ENCODE data around the gene HOXC9.

HOXC9 gene

GRCh38 chr12:53955036-53955775 lies 44.8 kb upstream of the HOXC9 start:
- Histone ChIP-seq H3K9me3 (ENCODE audit: control insufficient read depth, low read length) (no peaks in the 10 kb centered on the region), H3K9ac (no peak overlapping the region), H2AFZ (no peak overlapping the region), H3K4me2 (ENCODE audit: low read length) (no peak overlapping the region), H3K36me3 (ENCODE audit: control insufficient read depth, insufficient read depth, low read length) (no peaks in the 10 kb centered on the region), H3K4me3 (ENCODE audit: low read depth, low read length) (no peak overlapping the region), H3K27me3 (ENCODE audit: control insufficient read depth, insufficient read depth, low read length) (peaks cover 30% of the 10 kb centered on the region), H3K4me1 (no peaks in the 10 kb centered on the region), H3K27ac (no peak overlapping the region), H3K79me2 (no peaks in the 10 kb centered on the region)
- TF ChIP-seq, protein P1, sequence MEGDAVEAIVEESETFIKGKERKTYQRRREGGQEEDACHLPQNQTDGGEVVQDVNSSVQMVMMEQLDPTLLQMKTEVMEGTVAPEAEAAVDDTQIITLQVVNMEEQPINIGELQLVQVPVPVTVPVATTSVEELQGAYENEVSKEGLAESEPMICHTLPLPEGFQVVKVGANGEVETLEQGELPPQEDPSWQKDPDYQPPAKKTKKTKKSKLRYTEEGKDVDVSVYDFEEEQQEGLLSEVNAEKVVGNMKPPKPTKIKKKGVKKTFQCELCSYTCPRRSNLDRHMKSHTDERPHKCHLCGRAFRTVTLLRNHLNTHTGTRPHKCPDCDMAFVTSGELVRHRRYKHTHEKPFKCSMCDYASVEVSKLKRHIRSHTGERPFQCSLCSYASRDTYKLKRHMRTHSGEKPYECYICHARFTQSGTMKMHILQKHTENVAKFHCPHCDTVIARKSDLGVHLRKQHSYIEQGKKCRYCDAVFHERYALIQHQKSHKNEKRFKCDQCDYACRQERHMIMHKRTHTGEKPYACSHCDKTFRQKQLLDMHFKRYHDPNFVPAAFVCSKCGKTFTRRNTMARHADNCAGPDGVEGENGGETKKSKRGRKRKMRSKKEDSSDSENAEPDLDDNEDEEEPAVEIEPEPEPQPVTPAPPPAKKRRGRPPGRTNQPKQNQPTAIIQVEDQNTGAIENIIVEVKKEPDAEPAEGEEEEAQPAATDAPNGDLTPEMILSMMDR (IDR thresholded peaks at IDR 0.05) = no peak

DNA sequence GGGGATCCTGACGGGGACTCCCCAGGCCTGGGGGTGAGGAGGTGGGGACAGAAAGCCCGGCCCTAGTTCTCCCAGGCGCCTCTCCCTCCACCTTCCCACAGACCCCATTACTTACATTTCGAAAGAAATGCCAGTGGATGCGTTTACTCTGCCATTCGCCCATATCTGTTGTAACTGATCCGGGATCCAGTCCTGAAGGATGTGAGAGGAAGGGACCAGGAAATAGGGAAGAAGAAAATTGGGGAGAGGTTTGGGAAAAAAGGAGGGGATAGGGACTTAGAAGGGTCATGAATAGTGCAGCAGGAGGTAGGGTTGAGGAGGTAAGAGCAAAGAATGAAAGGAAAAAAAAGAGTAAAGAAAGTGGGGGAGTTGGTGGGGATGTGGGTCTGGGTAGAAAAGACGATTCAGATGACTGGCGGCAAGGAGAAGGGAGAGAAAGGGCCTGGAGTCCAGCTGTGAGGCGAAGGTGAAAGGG lies 44.1 kb upstream of the HOXC9 start:
- no peaks in the 10 kb centered on the region for H3K4me1 ChIP-seq
- H3K27me3 ChIP-seq (ENCODE audit: control insufficient read depth, insufficient read depth, low read length) = peaks cover 29% of the 10 kb centered on the region
- H3K36me3 ChIP-seq (ENCODE audit: control insufficient read depth, insufficient read depth, low read length) = no peaks in the 10 kb centered on the region

GRCh38 chr12:53956251-53956887 lies 43.6 kb upstream of the HOXC9 start:
- Histone ChIP-seq H3K27ac (no peak overlapping the region), H3K4me2 (ENCODE audit: low read length) (no peak overlapping the region), H3K36me3 (ENCODE audit: control insufficient read depth, insufficient read depth, low read length) (no peaks in the 10 kb centered on the region), H3K79me2 (no peaks in the 10 kb centered on the region), H3K27me3 (ENCODE audit: control insufficient read depth, insufficient read depth, low read length) (peaks cover 24% of the 10 kb centered on the region), H2AFZ (no peak overlapping the region), H3K4me3 (ENCODE audit: low read depth, low read length) (no peak overlapping the region), H3K9me3 (ENCODE audit: control insufficient read depth, low read length) (no peaks in the 10 kb centered on the region), H3K4me1 (no peaks in the 10 kb centered on the region), H3K9ac (no peak overlapping the region)
- TF ChIP-seq, protein P1 (IDR thresholded peaks at IDR 0.05) = no peak

More for the DNA sequence above, 44.1 kb upstream of the HOXC9 start:
- H3K9ac ChIP-seq = no peak overlapping the region
- no peak overlapping the region for H3K4me3 ChIP-seq (ENCODE audit: low read depth, low read length)
- TF ChIP-seq, protein P1 (IDR thresholded peaks at IDR 0.05) = no peak
- H2AFZ ChIP-seq = no peak overlapping the region
- no peaks in the 10 kb centered on the region for H3K9me3 ChIP-seq (ENCODE audit: control insufficient read depth, low read length)
- H3K4me2 ChIP-seq (ENCODE audit: low read length) = no peak overlapping the region
- no peaks in the 10 kb centered on the region for H3K79me2 ChIP-seq
- H3K27ac ChIP-seq = no peak overlapping the region

DNA sequence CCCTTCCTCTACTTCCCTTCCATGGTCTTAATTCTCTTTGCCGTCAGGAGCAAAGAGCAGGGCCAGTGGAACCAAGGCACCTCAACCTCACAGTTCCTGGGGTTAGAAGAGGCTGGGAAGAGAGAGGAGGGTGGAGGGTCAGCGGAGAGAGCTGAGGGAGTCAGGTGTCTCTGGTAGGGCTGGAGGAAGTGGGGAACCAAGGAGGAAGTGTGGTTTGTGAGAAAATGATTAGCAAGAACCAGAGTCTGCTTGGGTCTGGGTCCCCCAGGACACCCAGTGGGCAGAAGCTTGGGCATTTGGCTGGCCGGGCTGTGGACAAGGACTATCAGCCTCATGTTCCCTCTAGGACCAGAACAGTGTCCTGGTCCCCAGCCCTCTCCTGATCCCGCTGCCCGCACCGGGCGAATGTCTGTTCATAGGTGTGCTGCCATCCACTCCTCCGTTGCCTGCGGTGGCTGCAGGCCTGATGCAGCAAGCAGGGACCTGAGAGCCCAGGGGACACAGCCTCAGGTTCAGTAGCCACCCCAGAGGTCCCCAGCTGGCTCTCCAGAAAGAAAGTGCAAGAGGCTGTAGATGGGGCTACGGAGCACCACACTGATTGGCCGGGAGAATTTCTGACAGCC lies 42.9 kb upstream of the HOXC9 start:
- H3K9ac ChIP-seq = no peak overlapping the region
- H3K36me3 ChIP-seq (ENCODE audit: control insufficient read depth, insufficient read depth, low read length) = no peaks in the 10 kb centered on the region
- no peak overlapping the region for H3K4me3 ChIP-seq (ENCODE audit: low read depth, low read length)
- H3K4me1 ChIP-seq = no peaks in the 10 kb centered on the region
- H3K27me3 ChIP-seq (ENCODE audit: control insufficient read depth, insufficient read depth, low read length) = peaks cover 28% of the 10 kb centered on the region
- H3K4me2 ChIP-seq (ENCODE audit: low read length) = no peak overlapping the region
- no peaks in the 10 kb centered on the region for H3K79me2 ChIP-seq
- H3K27ac ChIP-seq = no peak overlapping the region
- no peak overlapping the region for H2AFZ ChIP-seq
- H3K9me3 ChIP-seq (ENCODE audit: control insufficient read depth, low read length) = no peaks in the 10 kb centered on the region
- TF ChIP-seq, protein P1 (IDR thresholded peaks at IDR 0.05) = no peak
